Ovary (tissue), 10 donors: Measurements from ENCODE around the gene REXO4. TPM values are rescaled to one million over a fixed set of nuclear protein-coding genes. Genes with fewer than 3 reads are reported as not detected.
A peak's percentile ranks its signal among the peaks of the same experiment; 100 is the strongest.

Source experiments
- DNase-seq, 5 donors: peaks; one replicate each; pipeline ENCODE4 v3.0.0-alpha.2; 2019 to 2020
- H3K27ac ChIP-seq, 2 donors: fragments of 200-600 bp; one replicate each; pipeline versions ENCODE4 v1.5.1 to v1.8.0; 2019 to 2022
- H3K27me3 ChIP-seq: fragments of 200-600 bp; one replicate; pipeline ENCODE4 v1.8.0; 2022
- H3K36me3 ChIP-seq: fragments of 200-600 bp; sonication (generic); one replicate; pipeline ENCODE4 v1.5.1; 2019
- H3K4me1 ChIP-seq: one replicate; pipeline ENCODE4 v1.8.1; 2013; ENCODE audit warnings: mild to moderate bottlenecking, moderate library complexity; ENCODE audit not compliant: insufficient read depth
- H3K4me3 ChIP-seq: fragments of 200-600 bp; sonication (generic); one replicate; pipeline ENCODE4 v1.5.1; 2017
- H3K9me3 ChIP-seq, 2 donors: fragments of 200-600 bp in 1 of 2; sonication (generic) in 1 of 2; one replicate each; pipeline versions ENCODE4 v1.5.1 to v1.8.1; 2013 to 2019; ENCODE audit warnings: mild to moderate bottlenecking in 1 of 2, moderate library complexity in 1 of 2
- CTCF ChIP-seq, 3 donors: fragments of 450-650 bp in 2 of 3; fragments of 200-600 bp in 1 of 3; IDR thresholded peaks; one replicate each; pipeline versions ENCODE4 v1.5.1 to v1.8.0; 2016 to 2022; ENCODE audit warnings: antibody characterized with exemption in 3 of 3, mild to moderate bottlenecking in 1 of 3
- EP300 ChIP-seq: sonication (generic); formaldehyde crosslinking; IDR thresholded peaks from one replicate; pipeline ENCODE4 v1.6.1; 2017; ENCODE audit warnings: antibody characterized with exemption
- POLR2A ChIP-seq: fragments of 450-650 bp; IDR thresholded peaks from one replicate; pipeline ENCODE4 v1.6.1; 2017; ENCODE audit warnings: antibody characterized with exemption, mild to moderate bottlenecking, moderate library complexity
- WGBS, 3 donors: extraction: QIAGEN DNeasy Blood & Tissue Kit in 1 of 3; methylation state at CpG; one replicate each; pipeline versions ENCODE4 v1.1.5 to v1.1.7; 2013 to 2017; 5-methylcytosine and 5-hydroxymethylcytosine counted together
- intact Hi-C, 4 donors: fragments of 100-400 bp; cut with DNase I; formaldehyde crosslinking; loops; one replicate each; pipeline versions ENCODE4 v1.11.0 to v1.15.1; 2022 to 2023
- long read RNA-seq, 3 donors: library from polyadenylated mRNA in 2 of 3; unstranded in 2 of 3; transcript quantifications; one replicate each; pipeline ENCODE4 v2.0.0 and lab custom pipeline, GENCODE V29; 2021 to 2026
- polyA plus RNA-seq, 2 donors: library from polyadenylated mRNA; stranded (reverse); fragments of 200-250 nt in 1 of 2; fragments of 350-450 nt in 1 of 2; fragmentation: Illumina TruSeq in 1 of 2; extraction: RNeasy Lipid Tissue Mini Kit (QIAGEN cat#74804) in 1 of 2; gene quantifications; one replicate each; pipeline ENCODE4 v1.2.3, GENCODE V29; 2013 to 2014
- total RNA-seq, 7 donors: library from RNA; depleted of rRNA in 2 of 7; stranded (reverse); fragments of >200 nt in 2 of 7; fragmentation: NEBNext Ultra II Directional in 3 of 7; extraction: Animal tissue kit (Norgen Biotek cat#: 25700) in 3 of 7; gene quantifications; one replicate each; pipeline versions ENCODE4 v1.1.0 to v1.2.4, GENCODE V29; 2016 to 2023
- donor health status: DM: no; HTN: no; CAD: no; lungs with moderate emphysema.
- donor health status: DM: no; HTN: no; CAD: no.
- donor health status: Bipolar disorder and iron deficiency.
- donor health status: DM: yes; HTN: yes; CAD: no.
- donor health status: DM: no; HTN: no; CAD: no.
- donor health status: DM: yes; HTN: yes; CAD: no.

Gene REXO4
- 10 to 100 TPM; 15.9 to 31.0 (median 21.9) TPM for total RNA-seq
- polyA plus RNA-seq = 10 to 100 TPM; 17.6 to 22.3 TPM
- long read RNA-seq, donor 1, transcript REXO4-202 (8 exons, 2,360 nt) = major isoform, 20 of 42 reads
- long read RNA-seq, donor 1, partial matches to known transcripts = 11 of 42 reads
- long read RNA-seq, donor 1, other reads (novel, unspliced or antisense) = 11 of 42 reads
- long read RNA-seq, donor 2, transcript REXO4-202 (8 exons, 2,360 nt) = major isoform, 18 of 28 reads
- long read RNA-seq, donor 2, partial matches to known transcripts = 10 of 28 reads
- long read RNA-seq, donor 2, other reads (novel, unspliced or antisense) = 0 of 28 reads
- long read RNA-seq, donor 3, transcript REXO4-202 (8 exons, 2,360 nt) = major isoform, 46 of 65 reads
- long read RNA-seq, donor 3, partial matches to known transcripts = 9 of 65 reads
- long read RNA-seq, donor 3, other reads (novel, unspliced or antisense) = 10 of 65 reads

GRCh38 chr9:133417541-133418461, at the start of gene REXO4:
Gene REXO4, minus strand, starts transcription at chr9:133418010. Its CDS starts 166 bp downstream, at chr9:133417844.
- 1 to 2% (median 1%) methylated on average over 70 to 75 of the region's 75 CpGs for WGBS, 3 donors
- peak; percentile 79 to 90 (median 82) for DNase-seq
- Histone ChIP-seq H3K4me3 (peak within 1 kb of the TSS; percentile 68), H3K27me3 (no peaks in the 10 kb centered on the region), H3K9me3 (no peaks in the 10 kb centered on the region), H3K36me3 (no peaks in the 10 kb centered on the region), H3K4me1 (peaks cover 3% of the 10 kb centered on the region), H3K27ac (peak within 1 kb of the TSS; percentile 70 to 75)
- TF ChIP-seq POLR2A (peak; percentile 44), CTCF (IDR thresholded peaks at IDR 0.05) (peak in 1 of 3 donors; percentile 26), EP300 (no peak)
- intact Hi-C loops = no loop called here

- TF ChIP-seq POLR2A (no peak), EP300 (no peak), CTCF (IDR thresholded peaks at IDR 0.05) (no peak)
- 85 to 91% (median 86%) methylated on average over 10 of the region's 10 CpGs for WGBS, 3 donors
- Histone ChIP-seq H3K4me3 (no peak overlapping the region), H3K4me1 (no peaks in the 10 kb centered on the region), H3K36me3 (no peaks in the 10 kb centered on the region), H3K27me3 (no peaks in the 10 kb centered on the region), H3K9me3 (no peaks in the 10 kb centered on the region), H3K27ac (no peak overlapping the region)
- no peak for DNase-seq
- intact Hi-C loops = no loop called here
Observed at GRCh38 chr9:133467101-133467500, 49.3 kb upstream of the REXO4 start.

- TF ChIP-seq POLR2A = no peak
- TF ChIP-seq EP300 = no peak
- TF ChIP-seq CTCF (IDR thresholded peaks at IDR 0.05) = no peak
- H3K36me3 ChIP-seq = no peaks in the 10 kb centered on the region
- intact Hi-C loops = no loop called here
- no peaks in the 10 kb centered on the region for H3K9me3 ChIP-seq
- H3K4me1 ChIP-seq = no peaks in the 10 kb centered on the region
- H3K27ac ChIP-seq = no peak overlapping the region
- no peak for DNase-seq
- 77 to 84% (median 79%) methylated on average over 6 of the region's 6 CpGs for WGBS, 3 donors
- no peaks in the 10 kb centered on the region for H3K27me3 ChIP-seq
- no peak overlapping the region for H3K4me3 ChIP-seq
Observed at GRCh38 chr9:133465984-133466383, 48.2 kb upstream of the REXO4 start.

- no peak overlapping the region for H3K27ac ChIP-seq
- no peaks in the 10 kb centered on the region for H3K36me3 ChIP-seq
- H3K27me3 ChIP-seq = no peaks in the 10 kb centered on the region
- intact Hi-C loops = no loop called here
- no peak for TF ChIP-seq EP300
- no peak for TF ChIP-seq POLR2A
- no peak for TF ChIP-seq CTCF (IDR thresholded peaks at IDR 0.05)
- no peak overlapping the region for H3K4me3 ChIP-seq
- DNase-seq = no peak
- peaks cover 3% of the 10 kb centered on the region for H3K4me1 ChIP-seq
- 93 to 95% (median 93%) methylated on average over 10 of the region's 10 CpGs for WGBS, 3 donors
- H3K9me3 ChIP-seq = no peaks in the 10 kb centered on the region
Observed at GRCh38 chr9:133464638-133465037, 46.8 kb upstream of the REXO4 start.
